HEK293 (cell line): Measurements from ENCODE around the gene ZNF45.

Experiments
- BCL11A ChIP-seq: fragments of 450-650 bp; formaldehyde crosslinking; IDR thresholded peaks from 2 replicates; pipeline ENCODE4 v1.5.1; 2016; ENCODE audit warnings: low read depth, missing biosample characterization, missing genetic modification characterization
- FEZF1 ChIP-seq: fragments of 450-650 bp; formaldehyde crosslinking; IDR thresholded peaks from 2 replicates; pipeline ENCODE4 v1.5.1; 2016; ENCODE audit warnings: missing biosample characterization, missing genetic modification characterization
- HOXC10 ChIP-seq: sonication (generic); formaldehyde crosslinking; IDR thresholded peaks from 2 replicates; pipeline ENCODE4 v1.8.1; 2023; ENCODE audit warnings: mild to moderate bottlenecking, missing genetic modification reagents
- MZF1 ChIP-seq: fragments of 450-650 bp; formaldehyde crosslinking; IDR thresholded peaks from 2 replicates; pipeline ENCODE4 v1.5.1; 2017; ENCODE audit warnings: missing biosample characterization, missing genetic modification characterization, borderline replicate concordance
- RBAK ChIP-seq: fragments of 450-650 bp; formaldehyde crosslinking; IDR thresholded peaks from 2 replicates; pipeline ENCODE4 v1.5.1; 2016; ENCODE audit warnings: missing biosample characterization, missing genetic modification characterization
- ZEB2 ChIP-seq: fragments of 450-650 bp; formaldehyde crosslinking; IDR thresholded peaks from 2 replicates; pipeline ENCODE4 v1.5.1; 2016; ENCODE audit warnings: missing biosample characterization, missing genetic modification characterization
- ZIC2 ChIP-seq: fragments of 450-650 bp; formaldehyde crosslinking; IDR thresholded peaks from 2 replicates; pipeline ENCODE4 v1.5.1; 2016; ENCODE audit warnings: missing biosample characterization, missing genetic modification characterization
- ZNF10 ChIP-seq: fragments of 450-650 bp; formaldehyde crosslinking; IDR thresholded peaks from 2 replicates; pipeline ENCODE4 v1.5.1; 2017; ENCODE audit warnings: missing biosample characterization, missing genetic modification characterization
- ZNF138 ChIP-seq: fragments of 450-650 bp; formaldehyde crosslinking; IDR thresholded peaks from 2 replicates; pipeline ENCODE4 v1.5.1; 2016; ENCODE audit warnings: missing biosample characterization, missing genetic modification characterization, borderline replicate concordance
- ZNF174 ChIP-seq: fragments of 450-650 bp; formaldehyde crosslinking; IDR thresholded peaks from 2 replicates; pipeline ENCODE4 v1.5.0; 2017; ENCODE audit warnings: missing biosample characterization, mild to moderate bottlenecking, missing genetic modification characterization
- ZNF184 ChIP-seq: fragments of 450-650 bp; IDR thresholded peaks from 2 replicates; pipeline ENCODE4 v1.5.1; 2018; ENCODE audit warnings: missing biosample characterization, mild to moderate bottlenecking, missing genetic modification characterization
- ZNF214 ChIP-seq: fragments of 450-650 bp; formaldehyde crosslinking; IDR thresholded peaks from 2 replicates; pipeline ENCODE4 v1.5.1; 2017; ENCODE audit warnings: missing biosample characterization, mild to moderate bottlenecking, missing genetic modification characterization, borderline replicate concordance
- ZNF239 ChIP-seq: fragments of 450-650 bp; formaldehyde crosslinking; IDR thresholded peaks from 2 replicates; pipeline ENCODE4 v1.5.1; 2016; ENCODE audit warnings: missing biosample characterization, missing genetic modification characterization
- ZNF24 ChIP-seq: fragments of 450-650 bp; formaldehyde crosslinking; IDR thresholded peaks from 2 replicates; pipeline ENCODE4 v1.5.1; 2016; ENCODE audit warnings: missing biosample characterization, missing genetic modification characterization
- ZNF248 ChIP-seq: fragments of 450-650 bp; formaldehyde crosslinking; IDR thresholded peaks from 2 replicates; pipeline ENCODE4 v1.5.1; 2017; ENCODE audit warnings: missing biosample characterization, missing genetic modification characterization
- ZNF292 ChIP-seq: fragments of 450-650 bp; formaldehyde crosslinking; IDR thresholded peaks from 2 replicates; pipeline ENCODE4 v1.5.1; 2016; ENCODE audit warnings: low read depth, missing biosample characterization, missing genetic modification characterization, borderline replicate concordance
- ZNF311 ChIP-seq: fragments of 450-650 bp; formaldehyde crosslinking; IDR thresholded peaks from 2 replicates; pipeline ENCODE4 v1.5.1; 2017; ENCODE audit warnings: missing biosample characterization, missing genetic modification characterization, borderline replicate concordance
- ZNF324 ChIP-seq: fragments of 450-650 bp; formaldehyde crosslinking; IDR thresholded peaks from 2 replicates; pipeline ENCODE4 v1.5.1; 2016; ENCODE audit warnings: missing biosample characterization, missing genetic modification characterization
- ZNF354C ChIP-seq: fragments of 450-650 bp; formaldehyde crosslinking; IDR thresholded peaks from 2 replicates; pipeline ENCODE4 v1.5.1; 2016; ENCODE audit warnings: missing biosample characterization, missing genetic modification characterization, low read depth, borderline replicate concordance
- ZNF37A ChIP-seq: fragments of 450-650 bp; IDR thresholded peaks from 2 replicates; pipeline ENCODE4 v1.5.1; 2018; ENCODE audit warnings: missing biosample characterization, missing genetic modification characterization
- ZNF501 ChIP-seq: fragments of 450-650 bp; formaldehyde crosslinking; IDR thresholded peaks from 2 replicates; pipeline ENCODE4 v1.5.1; 2016; ENCODE audit warnings: missing biosample characterization, missing genetic modification characterization
- ZNF529 ChIP-seq: fragments of 450-650 bp; formaldehyde crosslinking; IDR thresholded peaks from 2 replicates; pipeline ENCODE4 v1.5.1; 2017; ENCODE audit warnings: missing genetic modification characterization, missing biosample characterization; ENCODE audit not compliant: insufficient replicate concordance
- ZNF548 ChIP-seq: fragments of 450-650 bp; formaldehyde crosslinking; IDR thresholded peaks from 2 replicates; pipeline ENCODE4 v1.5.1; 2016; ENCODE audit warnings: missing biosample characterization, missing genetic modification characterization
- ZNF549 ChIP-seq: fragments of 450-650 bp; IDR thresholded peaks from 2 replicates; pipeline ENCODE4 v1.5.1; 2018; ENCODE audit warnings: missing biosample characterization, missing genetic modification characterization, mild to moderate bottlenecking, inconsistent platforms, moderate library complexity
- ZNF555 ChIP-seq: fragments of 450-650 bp; formaldehyde crosslinking; conservative IDR thresholded peaks from 2 replicates; pipeline ENCODE4 v1.5.1; 2017; ENCODE audit warnings: missing biosample characterization, mild to moderate bottlenecking, missing genetic modification characterization, inconsistent platforms
- ZNF558 ChIP-seq: fragments of 450-650 bp; formaldehyde crosslinking; IDR thresholded peaks from 2 replicates; pipeline ENCODE4 v1.5.1; 2016; ENCODE audit warnings: missing biosample characterization, missing genetic modification characterization
- ZNF560 ChIP-seq: fragments of 450-650 bp; formaldehyde crosslinking; IDR thresholded peaks from 2 replicates; pipeline ENCODE4 v1.5.1; 2017; ENCODE audit warnings: missing biosample characterization, missing genetic modification characterization, borderline replicate concordance
- ZNF776 ChIP-seq: fragments of 450-650 bp; formaldehyde crosslinking; IDR thresholded peaks from 2 replicates; pipeline ENCODE4 v1.5.0; 2017; ENCODE audit warnings: missing biosample characterization, missing genetic modification characterization, borderline replicate concordance
- ZNF837 ChIP-seq: fragments of 450-650 bp; formaldehyde crosslinking; IDR thresholded peaks from 2 replicates; pipeline ENCODE4 v1.5.1; 2016; ENCODE audit warnings: missing biosample characterization, missing genetic modification characterization
- TF ChIP-seq, protein P1 (sequence below): fragments of 450-650 bp; formaldehyde crosslinking; IDR thresholded peaks from 2 replicates; pipeline ENCODE4; 2016; ENCODE audit warnings: missing biosample characterization, missing genetic modification characterization
- TF ChIP-seq, protein P2 (sequence below): fragments of 450-650 bp; formaldehyde crosslinking; IDR thresholded peaks from 2 replicates; pipeline ENCODE4 v1.5.1; 2017; ENCODE audit warnings: missing biosample characterization, mild to moderate bottlenecking, missing genetic modification characterization, moderate library complexity
- TF ChIP-seq, protein P3 (sequence below): fragments of 450-650 bp; formaldehyde crosslinking; IDR thresholded peaks from 2 replicates; pipeline ENCODE4 v1.5.1; 2016; ENCODE audit warnings: missing biosample characterization, missing genetic modification characterization
- TF ChIP-seq, protein P4 (sequence below): fragments of 450-650 bp; IDR thresholded peaks from 2 replicates; pipeline ENCODE4 v1.5.1; 2018; ENCODE audit warnings: missing biosample characterization, mild to moderate bottlenecking, missing genetic modification characterization
- TF ChIP-seq, protein P5 (sequence below): IDR thresholded peaks from 2 replicates; pipeline ENCODE4 v1.6.1; 2011; ENCODE audit warnings: mild to moderate bottlenecking, low read depth, low read length, borderline replicate concordance

Gene ZNF45

DNA sequence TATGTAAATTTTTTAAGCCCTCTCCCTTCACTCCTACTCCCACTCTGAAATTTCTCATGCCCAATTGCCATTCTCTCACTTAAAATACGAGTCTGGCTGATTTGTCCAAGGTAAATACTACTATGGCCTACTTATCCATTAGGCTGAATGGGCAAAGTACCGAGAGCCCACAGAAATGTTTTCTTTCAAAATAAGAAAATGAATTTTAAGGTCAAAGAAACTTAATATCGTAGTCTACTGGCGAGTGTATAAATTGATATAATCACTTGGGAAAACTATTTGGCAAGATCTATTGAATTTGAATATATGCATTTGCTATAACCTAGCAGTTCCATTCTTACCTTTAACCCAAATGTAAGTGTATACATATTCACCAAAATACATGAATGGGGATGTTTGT lies 32.7 kb downstream of the ZNF45 start (continued):
- TF ChIP-seq ZNF558 (tag by site-specific recombination), result 0 out of 2 replicates have a peak, but pooled peaks have one; percentile 6
- TF ChIP-seq ZNF549 (tag by site-specific recombination), result peak; percentile 67
- TF ChIP-seq ZNF239 (tag by site-specific recombination), result no peak
- TF ChIP-seq MZF1 (tag by site-specific recombination), result no peak
- TF ChIP-seq ZNF560 (tag by site-specific recombination), result 0 out of 2 replicates have a peak, but pooled peaks have one; percentile 0
- no peak for TF ChIP-seq ZNF529 (tag by site-specific recombination)
- TF ChIP-seq, protein P1, sequence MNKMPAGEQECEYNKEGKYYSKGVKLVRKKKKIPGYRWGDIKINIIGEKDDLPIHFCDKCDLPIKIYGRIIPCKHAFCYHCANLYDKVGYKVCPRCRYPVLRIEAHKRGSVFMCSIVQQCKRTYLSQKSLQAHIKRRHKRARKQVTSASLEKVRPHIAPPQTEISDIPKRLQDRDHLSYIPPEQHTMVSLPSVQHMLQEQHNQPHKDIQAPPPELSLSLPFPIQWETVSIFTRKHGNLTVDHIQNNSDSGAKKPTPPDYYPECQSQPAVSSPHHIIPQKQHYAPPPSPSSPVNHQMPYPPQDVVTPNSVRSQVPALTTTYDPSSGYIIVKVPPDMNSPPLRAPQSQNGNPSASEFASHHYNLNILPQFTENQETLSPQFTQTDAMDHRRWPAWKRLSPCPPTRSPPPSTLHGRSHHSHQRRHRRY (tag by site-specific recombination), result no peak
- 0 out of 2 replicates have a peak, but pooled peaks have one; percentile 37 for TF ChIP-seq ZNF184
- TF ChIP-seq, protein P2, sequence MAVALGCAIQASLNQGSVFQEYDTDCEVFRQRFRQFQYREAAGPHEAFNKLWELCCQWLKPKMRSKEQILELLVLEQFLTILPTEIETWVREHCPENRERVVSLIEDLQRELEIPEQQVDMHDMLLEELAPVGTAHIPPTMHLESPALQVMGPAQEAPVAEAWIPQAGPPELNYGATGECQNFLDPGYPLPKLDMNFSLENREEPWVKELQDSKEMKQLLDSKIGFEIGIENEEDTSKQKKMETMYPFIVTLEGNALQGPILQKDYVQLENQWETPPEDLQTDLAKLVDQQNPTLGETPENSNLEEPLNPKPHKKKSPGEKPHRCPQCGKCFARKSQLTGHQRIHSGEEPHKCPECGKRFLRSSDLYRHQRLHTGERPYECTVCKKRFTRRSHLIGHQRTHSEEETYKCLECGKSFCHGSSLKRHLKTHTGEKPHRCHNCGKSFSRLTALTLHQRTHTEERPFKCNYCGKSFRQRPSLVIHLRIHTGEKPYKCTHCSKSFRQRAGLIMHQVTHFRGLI (tag by site-specific recombination), result 0 out of 2 replicates have a peak, but pooled peaks have one; percentile 29
- no peak for TF ChIP-seq ZNF311 (tag by site-specific recombination)
- TF ChIP-seq ZNF776 (tag by site-specific recombination), result no peak
- no peak for TF ChIP-seq ZNF324
- no peak for TF ChIP-seq ZEB2 (tag by site-specific recombination)
- no peak for TF ChIP-seq ZNF292 (tag by site-specific recombination)
- no peak for TF ChIP-seq ZNF837 (tag by site-specific recombination)
- TF ChIP-seq ZNF354C, result no peak
- TF ChIP-seq ZNF10 (tag by site-specific recombination), result 0 out of 2 replicates have a peak, but pooled peaks have one; percentile 29
- TF ChIP-seq, protein P3, sequence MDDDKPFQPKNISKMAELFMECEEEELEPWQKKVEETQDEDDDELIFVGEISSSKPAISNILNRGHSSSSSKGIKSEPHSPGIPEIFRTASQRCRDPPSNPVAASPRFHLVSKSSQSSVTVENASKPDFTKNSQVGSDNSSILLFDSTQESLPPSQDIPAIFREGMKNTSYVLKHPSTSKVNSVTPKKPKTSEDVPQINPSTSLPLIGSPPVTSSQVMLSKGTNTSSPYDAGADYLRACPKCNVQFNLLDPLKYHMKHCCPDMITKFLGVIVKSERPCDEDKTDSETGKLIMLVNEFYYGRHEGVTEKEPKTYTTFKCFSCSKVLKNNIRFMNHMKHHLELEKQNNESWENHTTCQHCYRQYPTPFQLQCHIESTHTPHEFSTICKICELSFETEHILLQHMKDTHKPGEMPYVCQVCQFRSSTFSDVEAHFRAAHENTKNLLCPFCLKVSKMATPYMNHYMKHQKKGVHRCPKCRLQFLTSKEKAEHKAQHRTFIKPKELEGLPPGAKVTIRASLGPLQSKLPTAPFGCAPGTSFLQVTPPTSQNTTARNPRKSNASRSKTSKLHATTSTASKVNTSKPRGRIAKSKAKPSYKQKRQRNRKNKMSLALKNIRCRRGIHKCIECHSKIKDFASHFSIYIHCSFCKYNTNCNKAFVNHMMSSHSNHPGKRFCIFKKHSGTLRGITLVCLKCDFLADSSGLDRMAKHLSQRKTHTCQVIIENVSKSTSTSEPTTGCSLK (tag by site-specific recombination), result no peak
- no peak for TF ChIP-seq ZNF138 (tag by site-specific recombination)
- no peak for TF ChIP-seq RBAK (tag by site-specific recombination)
- TF ChIP-seq ZNF248 (tag by site-specific recombination), result peak; percentile 8; the same call in 1 of the 2 replicates
- TF ChIP-seq, protein P4, sequence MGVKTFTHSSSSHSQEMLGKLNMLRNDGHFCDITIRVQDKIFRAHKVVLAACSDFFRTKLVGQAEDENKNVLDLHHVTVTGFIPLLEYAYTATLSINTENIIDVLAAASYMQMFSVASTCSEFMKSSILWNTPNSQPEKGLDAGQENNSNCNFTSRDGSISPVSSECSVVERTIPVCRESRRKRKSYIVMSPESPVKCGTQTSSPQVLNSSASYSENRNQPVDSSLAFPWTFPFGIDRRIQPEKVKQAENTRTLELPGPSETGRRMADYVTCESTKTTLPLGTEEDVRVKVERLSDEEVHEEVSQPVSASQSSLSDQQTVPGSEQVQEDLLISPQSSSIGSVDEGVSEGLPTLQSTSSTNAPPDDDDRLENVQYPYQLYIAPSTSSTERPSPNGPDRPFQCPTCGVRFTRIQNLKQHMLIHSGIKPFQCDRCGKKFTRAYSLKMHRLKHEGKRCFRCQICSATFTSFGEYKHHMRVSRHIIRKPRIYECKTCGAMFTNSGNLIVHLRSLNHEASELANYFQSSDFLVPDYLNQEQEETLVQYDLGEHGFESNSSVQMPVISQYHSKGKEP (tag by site-specific recombination), result no peak
- TF ChIP-seq HOXC10 (CRISPR knock-in tag), result no peak
- no peak for TF ChIP-seq ZNF501 (tag by site-specific recombination)
- peak; percentile 38 for TF ChIP-seq ZNF548 (tag by site-specific recombination)
- TF ChIP-seq, protein P5, sequence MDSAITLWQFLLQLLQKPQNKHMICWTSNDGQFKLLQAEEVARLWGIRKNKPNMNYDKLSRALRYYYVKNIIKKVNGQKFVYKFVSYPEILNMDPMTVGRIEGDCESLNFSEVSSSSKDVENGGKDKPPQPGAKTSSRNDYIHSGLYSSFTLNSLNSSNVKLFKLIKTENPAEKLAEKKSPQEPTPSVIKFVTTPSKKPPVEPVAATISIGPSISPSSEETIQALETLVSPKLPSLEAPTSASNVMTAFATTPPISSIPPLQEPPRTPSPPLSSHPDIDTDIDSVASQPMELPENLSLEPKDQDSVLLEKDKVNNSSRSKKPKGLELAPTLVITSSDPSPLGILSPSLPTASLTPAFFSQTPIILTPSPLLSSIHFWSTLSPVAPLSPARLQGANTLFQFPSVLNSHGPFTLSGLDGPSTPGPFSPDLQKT, result no peak
- TF ChIP-seq ZNF174 (tag by site-specific recombination), result peak; percentile 84; the same call in 1 of the 2 replicates
- no peak for TF ChIP-seq ZNF214 (tag by site-specific recombination)
- no peak for TF ChIP-seq ZNF555 (tag by site-specific recombination)
- TF ChIP-seq ZNF24 (tag by site-specific recombination), result no peak
- no peak for TF ChIP-seq BCL11A (tag by site-specific recombination)
- TF ChIP-seq ZIC2 (tag by site-specific recombination), result no peak
- TF ChIP-seq ZNF37A (tag by site-specific recombination), result no peak
- no peak for TF ChIP-seq FEZF1 (tag by site-specific recombination)
